HEK293T (cell line): ENCODE data around the gene CMTM1.

Experiments
- ELF4 ChIP-seq: fragments of 450-650 bp; IDR thresholded peaks from 2 replicates; pipeline ENCODE4 v1.6.1; 2017; ENCODE audit warnings: antibody characterized with exemption
- TARDBP ChIP-seq: fragments of 450-650 bp; IDR thresholded peaks from 2 replicates; pipeline ENCODE4 v1.6.1; 2016

DNA sequence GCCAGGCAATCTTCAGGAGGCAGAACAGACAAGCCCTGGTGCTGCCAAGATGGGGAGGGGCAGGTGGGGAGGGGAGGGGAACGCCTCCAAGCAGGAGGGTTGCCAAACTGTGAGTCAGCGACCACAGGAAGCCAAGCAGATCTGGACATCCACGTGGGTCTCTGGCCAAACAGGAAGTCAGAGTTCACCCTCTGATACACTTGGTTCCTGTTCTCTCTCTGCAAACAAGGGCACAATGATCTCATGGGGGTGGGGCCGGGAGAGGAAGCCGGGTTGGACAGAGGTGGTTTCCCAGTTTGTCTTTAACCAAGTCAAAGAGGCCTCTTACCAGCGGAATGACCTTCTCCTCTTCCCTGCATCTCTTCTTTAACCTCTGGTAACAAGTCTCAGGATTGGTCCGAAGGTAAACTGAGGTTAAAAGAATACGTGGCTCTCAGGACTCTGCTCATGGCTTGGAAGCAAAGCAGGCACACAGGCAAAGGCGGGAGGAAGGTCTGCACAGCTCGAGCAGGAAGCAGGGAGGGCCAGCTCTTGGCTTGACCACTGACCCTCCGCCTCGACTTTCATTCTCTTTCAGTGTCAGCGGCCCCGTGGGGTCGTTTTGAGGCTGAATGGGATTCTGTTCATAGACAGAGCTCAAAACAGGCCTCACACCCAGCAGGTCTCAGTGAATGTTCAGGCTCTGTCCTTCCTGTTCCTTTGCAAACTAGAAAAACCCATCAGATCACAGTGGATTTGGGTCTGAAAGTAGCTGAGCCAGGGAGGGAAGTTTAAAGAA lies 49.2 kb upstream of the CMTM1 start:
- TF ChIP-seq TARDBP (no peak), ELF4 (no peak)
